Measurements from ENCODE around the gene CEP250.
"Not testable (repeated sequence)": the region's sequence is repeated elsewhere in the genome, so short reads cannot be mapped to it uniquely, and the experiment has no call there.

The CEP250 gene

DNA sequence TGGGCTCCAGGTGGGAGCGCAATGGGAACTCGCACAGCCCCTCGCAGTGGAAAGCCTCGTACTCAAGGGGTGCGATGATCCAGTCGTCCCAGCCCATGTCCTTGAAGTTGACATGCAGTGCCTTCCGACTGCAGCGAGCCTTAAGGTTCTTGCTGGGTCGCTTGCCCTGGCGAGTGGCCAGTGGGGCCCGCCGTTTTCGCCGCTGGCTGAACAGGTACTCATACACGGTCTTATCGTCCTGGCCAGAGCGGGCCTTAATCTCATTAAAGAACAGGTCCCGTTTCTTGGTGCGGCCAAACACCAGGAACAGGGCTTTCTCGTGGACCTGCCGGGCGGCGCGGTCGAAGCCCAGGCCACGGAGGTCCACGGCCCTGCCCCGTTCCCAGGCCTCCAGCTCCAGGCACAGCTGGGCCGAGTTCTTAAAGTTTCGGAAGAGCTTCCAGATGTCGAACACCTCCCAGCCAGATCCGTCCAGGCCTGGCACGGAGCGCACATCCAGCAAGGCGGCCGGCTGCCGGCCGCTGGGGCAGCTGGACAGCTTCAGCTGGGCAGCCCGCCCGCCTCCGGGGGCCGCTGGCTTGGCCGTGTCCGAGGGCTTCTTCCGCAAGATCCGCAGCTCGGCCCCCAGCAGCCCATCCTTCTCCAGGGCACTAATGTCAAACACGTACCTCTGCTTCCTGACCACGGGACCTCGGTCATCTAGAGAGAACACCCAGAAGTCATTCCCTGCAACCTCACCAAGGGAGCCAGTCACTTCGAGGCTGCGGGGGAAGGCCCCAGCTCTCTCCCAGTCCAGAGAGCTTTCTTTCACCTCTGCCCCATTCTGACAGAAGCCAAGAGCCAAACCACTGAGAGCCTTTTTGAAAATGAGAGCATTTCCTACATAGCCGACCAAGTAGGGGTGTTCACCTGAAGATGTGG is 21.1 kb upstream of the CEP250 start:
- DNase-seq (ENCODE audit: insufficient read length), result no peak
- no peak for FAIRE-seq

DNA sequence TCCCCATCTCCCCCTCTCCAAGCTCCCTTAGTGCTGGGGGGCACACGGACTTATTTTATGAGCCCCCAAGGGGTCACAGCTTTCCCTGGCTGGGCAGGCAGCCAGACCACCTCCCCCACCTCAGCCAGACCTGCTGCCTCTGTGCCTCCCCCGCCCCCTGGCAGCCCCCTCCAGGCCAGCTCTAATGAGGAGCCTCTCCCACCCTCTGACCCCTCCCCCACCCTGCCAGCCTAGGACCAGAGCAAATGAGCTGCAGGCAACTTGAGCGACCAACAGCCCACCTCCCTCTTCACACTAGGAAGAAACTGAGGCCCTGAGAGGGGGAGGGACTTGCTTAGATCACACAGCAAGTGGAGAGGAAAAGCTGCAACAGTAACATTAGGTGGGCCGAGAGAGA is 19.2 kb upstream of the CEP250 start:
- FAIRE-seq (no peak), DNase-seq (ENCODE audit: insufficient read length) (no peak)
- TF ChIP-seq TAF1 (IDR thresholded peaks at IDR 0.05; ENCODE audit: borderline replicate concordance, low read depth, low read length) (no peak), POLR2AphosphoS5 (IDR thresholded peaks at IDR 0.05; ENCODE audit: low read depth, low read length) (no peak), POLR2A (IDR thresholded peaks at IDR 0.05; ENCODE audit: low read depth, low read length) (no peak)

More for the DNA sequence above, 21.1 kb upstream of the CEP250 start:
- no peak for TF ChIP-seq POLR2AphosphoS5 (IDR thresholded peaks at IDR 0.05; ENCODE audit: low read depth, low read length)
- no peak for TF ChIP-seq TAF1 (IDR thresholded peaks at IDR 0.05; ENCODE audit: borderline replicate concordance, low read depth, low read length)
- no peak for TF ChIP-seq POLR2A (IDR thresholded peaks at IDR 0.05; ENCODE audit: low read depth, low read length)

GRCh38 chr20:35437599-35437998 is 17.8 kb upstream of the CEP250 start:
- TF ChIP-seq POLR2A (IDR thresholded peaks at IDR 0.05; ENCODE audit: low read depth, low read length), result no peak
- no peak for TF ChIP-seq POLR2AphosphoS5 (IDR thresholded peaks at IDR 0.05; ENCODE audit: low read depth, low read length)
- TF ChIP-seq TAF1 (IDR thresholded peaks at IDR 0.05; ENCODE audit: borderline replicate concordance, low read depth, low read length), result no peak
- DNase-seq (ENCODE audit: insufficient read length) (no peak), FAIRE-seq (no peak)

DNA sequence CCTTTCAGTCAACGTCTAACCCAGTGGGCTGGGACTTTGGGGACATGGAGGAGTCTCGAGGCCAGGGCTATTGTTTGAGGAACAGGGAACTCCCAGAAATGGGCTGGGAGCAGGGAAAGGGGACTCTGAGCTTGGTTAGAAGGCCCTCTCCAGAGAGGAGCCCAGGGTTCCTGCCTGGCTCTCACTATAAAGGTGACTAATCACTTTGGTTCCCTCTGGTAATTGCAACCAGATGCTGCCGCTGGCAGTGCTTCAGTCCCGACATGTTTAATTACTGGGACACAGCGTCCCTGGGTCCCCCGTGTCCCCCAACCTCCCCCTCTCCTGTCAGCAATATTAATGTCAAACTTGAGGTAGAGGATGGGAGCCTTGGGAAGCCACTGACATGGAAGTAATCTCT is 12.4 kb upstream of the CEP250 start:
- no peak for FAIRE-seq
- TF ChIP-seq POLR2A (IDR thresholded peaks at IDR 0.05; ENCODE audit: low read depth, low read length) (no peak), TAF1 (IDR thresholded peaks at IDR 0.05; ENCODE audit: borderline replicate concordance, low read depth, low read length) (no peak), POLR2AphosphoS5 (IDR thresholded peaks at IDR 0.05; ENCODE audit: low read depth, low read length) (no peak)
- DNase-seq (ENCODE audit: insufficient read length), result no peak

- TF ChIP-seq TAF1 (IDR thresholded peaks at IDR 0.05; ENCODE audit: borderline replicate concordance, low read depth, low read length) (no peak), POLR2AphosphoS5 (IDR thresholded peaks at IDR 0.05; ENCODE audit: low read depth, low read length) (no peak), POLR2A (IDR thresholded peaks at IDR 0.05; ENCODE audit: low read depth, low read length) (no peak)
- DNase-seq (ENCODE audit: insufficient read length), result no peak
- FAIRE-seq, result no peak
These were observed 11.2 kb upstream of the CEP250 start for GRCh38 chr20:35444226-35444625.

- DNase-seq (ENCODE audit: insufficient read length) (no peak), FAIRE-seq (no peak)
- TF ChIP-seq POLR2AphosphoS5 (IDR thresholded peaks at IDR 0.05; ENCODE audit: low read depth, low read length) (no peak), TAF1 (IDR thresholded peaks at IDR 0.05; ENCODE audit: borderline replicate concordance, low read depth, low read length) (no peak), POLR2A (IDR thresholded peaks at IDR 0.05; ENCODE audit: low read depth, low read length) (no peak)
These were observed 8.9 kb upstream of the CEP250 start for GRCh38 chr20:35446356-35447078.

- peak; percentile 82 for FAIRE-seq
- no peak for TF ChIP-seq TAF1 (IDR thresholded peaks at IDR 0.05; ENCODE audit: borderline replicate concordance, low read depth, low read length)
- TF ChIP-seq POLR2AphosphoS5 (IDR thresholded peaks at IDR 0.05; ENCODE audit: low read depth, low read length), result no peak
- DNase-seq (ENCODE audit: insufficient read length), result peak; percentile 58
These were observed 8.2 kb upstream of the CEP250 start for GRCh38 chr20:35447082-35447789.

- DNase-seq (ENCODE audit: insufficient read length) (no peak), FAIRE-seq (no peak)
- TF ChIP-seq POLR2AphosphoS5 (IDR thresholded peaks at IDR 0.05; ENCODE audit: low read depth, low read length) (no peak), POLR2A (IDR thresholded peaks at IDR 0.05; ENCODE audit: low read depth, low read length) (no peak), TAF1 (IDR thresholded peaks at IDR 0.05; ENCODE audit: borderline replicate concordance, low read depth, low read length) (no peak)
These were observed 6.5 kb upstream of the CEP250 start for GRCh38 chr20:35448788-35449373.

DNA sequence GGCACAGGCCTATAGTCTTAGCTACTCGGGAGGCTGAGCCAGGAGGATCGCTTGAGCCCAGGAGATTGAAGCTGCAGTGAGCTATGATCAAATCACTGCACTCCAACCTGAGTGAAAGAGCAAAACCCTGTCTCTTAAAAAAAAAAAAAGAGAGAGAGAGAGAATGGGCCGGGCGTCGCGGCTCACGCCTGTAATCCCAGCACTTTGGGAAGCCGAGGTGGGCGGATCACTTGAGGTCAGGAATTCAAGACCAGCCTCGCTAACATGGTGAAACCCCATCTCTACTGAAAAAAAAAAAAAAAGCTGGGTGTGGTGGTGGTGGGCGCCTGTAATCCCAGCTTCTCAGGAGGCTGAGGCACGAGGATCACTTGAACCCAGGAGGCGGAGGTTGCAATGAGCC is 5.5 kb upstream of the CEP250 start:
- not testable (repeated sequence) for DNase-seq (ENCODE audit: insufficient read length); FAIRE-seq

GRCh38 chr20:35451295-35451694 is 4.1 kb upstream of the CEP250 start:
- FAIRE-seq (no peak), DNase-seq (ENCODE audit: insufficient read length) (no peak)
- TF ChIP-seq TAF1 (IDR thresholded peaks at IDR 0.05; ENCODE audit: borderline replicate concordance, low read depth, low read length) (no peak), POLR2AphosphoS5 (IDR thresholded peaks at IDR 0.05; ENCODE audit: low read depth, low read length) (no peak), POLR2A (IDR thresholded peaks at IDR 0.05; ENCODE audit: low read depth, low read length) (no peak)

GRCh38 chr20:35453647-35454046 is 1.8 kb upstream of the CEP250 start:
- no peak for TF ChIP-seq TAF1 (IDR thresholded peaks at IDR 0.05; ENCODE audit: borderline replicate concordance, low read depth, low read length)
- no peak for TF ChIP-seq POLR2AphosphoS5 (IDR thresholded peaks at IDR 0.05; ENCODE audit: low read depth, low read length)
- TF ChIP-seq POLR2A (IDR thresholded peaks at IDR 0.05; ENCODE audit: low read depth, low read length), result no peak
- FAIRE-seq (no peak), DNase-seq (ENCODE audit: insufficient read length) (no peak)

DNA sequence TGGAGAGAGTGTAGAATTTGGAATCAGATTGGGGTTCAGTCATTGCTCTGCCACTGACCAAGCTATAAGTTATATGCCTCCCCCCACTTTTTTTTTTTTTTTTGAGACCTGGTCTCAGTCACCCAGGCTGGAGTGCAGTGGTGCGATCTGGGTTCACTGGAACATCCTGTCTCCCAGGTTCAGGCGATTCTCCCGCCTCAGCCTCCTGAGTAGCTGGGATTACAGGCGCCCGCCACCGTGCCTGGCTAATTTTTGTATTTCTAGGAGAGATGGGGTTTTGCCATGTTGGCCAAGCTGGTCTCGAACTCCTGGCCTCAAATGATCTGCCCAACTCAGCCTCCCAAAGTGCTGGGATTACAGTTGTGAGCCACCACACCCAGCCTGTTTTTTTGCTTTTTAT is 1.3 kb downstream of the CEP250 start:
- not testable (repeated sequence) for FAIRE-seq; DNase-seq (ENCODE audit: insufficient read length)

GRCh38 chr20:35457539-35457938 is 2.1 kb downstream of the CEP250 start:
- FAIRE-seq; DNase-seq (ENCODE audit: insufficient read length): not testable (repeated sequence)
